Inflammatory macrophage treated with lipopolysaccharide for 1 hour (primary cell): ENCODE results near the gene DDB1.
A peak's percentile ranks its signal among the peaks of the same experiment; 100 is the strongest.

ENCODE experiments used
- DNase-seq, 2 donors: peaks; one replicate each; pipeline ENCODE4 v3.0.0-alpha.2; 2020 to 2022

Gene DDB1

DNA sequence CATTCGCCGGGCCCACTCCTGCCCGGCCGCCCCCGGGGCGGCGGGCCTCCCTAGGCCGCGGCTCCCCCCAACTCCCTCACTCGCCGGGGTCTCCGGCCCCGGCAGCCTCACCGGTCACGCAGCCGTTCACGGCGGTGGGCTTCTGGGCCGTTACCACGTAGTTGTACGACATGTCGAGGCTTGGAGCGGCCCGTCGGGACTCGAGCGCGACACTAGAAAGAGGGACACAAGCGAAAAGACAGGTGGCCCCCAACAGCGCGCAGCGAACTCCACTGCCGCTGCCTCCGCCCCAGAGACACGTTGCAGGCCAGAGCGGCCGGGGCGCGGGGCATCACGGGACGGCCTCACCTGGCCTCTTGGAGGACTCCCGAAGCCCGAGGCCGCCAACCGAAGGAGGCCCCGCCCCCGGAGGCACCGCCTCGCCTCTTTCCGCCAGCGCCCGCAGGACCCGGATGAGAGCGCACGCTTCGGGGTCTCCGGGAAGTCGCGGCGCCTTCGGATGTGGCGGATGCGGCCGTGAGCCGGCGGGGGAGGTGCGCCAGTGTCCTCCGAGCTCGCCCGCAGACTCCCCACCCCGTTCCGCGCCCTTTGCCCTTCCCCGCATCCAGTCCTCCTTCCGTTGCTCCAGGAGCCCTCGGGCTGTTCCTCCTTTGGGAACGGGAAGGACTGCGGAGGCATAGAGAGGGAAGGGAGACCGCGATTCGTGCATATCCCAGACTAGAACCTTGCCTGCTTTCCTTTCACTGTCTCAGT lies at the start of gene DDB1, which contains the start of gene TKFC:
TSS of gene DDB1 (minus strand) at position 309 of the 753 bp plus-strand sequence. CDS start at position 172, 137 bp downstream.
TSS of gene TKFC (plus strand) at position 432 of the 753 bp plus-strand sequence. CDS start 1,501 bp downstream, outside the sequence.
- peak; percentile 76 to 77 for DNase-seq

DNA sequence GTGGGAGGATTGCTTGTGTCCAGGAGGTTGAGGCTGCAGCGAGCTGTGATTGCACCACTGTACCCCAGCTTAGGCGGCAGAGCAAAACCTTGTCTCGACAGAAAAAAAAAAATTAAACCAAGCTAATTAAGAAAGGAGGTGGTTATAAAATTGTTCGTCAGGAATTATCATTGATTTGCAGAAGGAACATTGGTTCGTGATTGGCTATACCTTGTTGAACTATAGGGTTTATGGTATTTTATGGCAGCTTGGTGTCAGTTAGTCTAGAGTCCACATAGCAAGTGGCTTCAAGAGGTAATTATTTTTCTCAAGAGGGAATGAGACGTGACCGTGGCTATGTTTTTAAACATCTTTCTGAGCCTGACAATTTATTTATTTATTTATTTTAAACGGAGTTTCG lies 48.0 kb upstream of the DDB1 start:
- DNase-seq, result no peak

DNA sequence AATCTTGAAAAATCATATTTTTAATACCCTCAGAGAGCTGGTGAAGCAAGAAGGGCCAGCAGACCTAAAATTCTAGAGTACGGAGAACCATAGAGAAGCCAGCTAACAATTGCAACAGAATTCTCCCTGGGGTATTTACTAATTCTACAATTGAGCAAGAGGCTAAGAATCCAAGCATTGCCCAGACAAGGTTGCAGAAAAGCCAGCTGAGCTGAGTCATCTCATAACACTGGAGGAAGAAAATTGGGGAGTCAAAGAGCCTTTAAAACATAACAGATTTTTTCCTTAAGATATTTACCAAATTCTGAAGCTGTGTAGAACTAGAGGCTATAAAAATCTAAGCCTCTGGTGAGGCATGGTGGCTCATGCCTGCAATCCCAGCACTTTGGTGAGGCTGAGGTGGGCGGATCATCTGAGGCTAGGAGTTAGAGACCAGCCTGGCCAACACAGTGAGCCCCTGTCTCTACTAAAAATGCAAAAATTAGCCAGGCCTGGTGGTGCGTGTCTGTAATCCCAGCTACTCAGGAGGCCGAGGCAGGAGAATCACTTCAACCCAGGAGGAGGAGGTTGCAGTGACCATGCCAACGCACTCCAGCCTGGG lies 45.9 kb upstream of the DDB1 start:
- DNase-seq, result peak; percentile 94 to 95

DNA sequence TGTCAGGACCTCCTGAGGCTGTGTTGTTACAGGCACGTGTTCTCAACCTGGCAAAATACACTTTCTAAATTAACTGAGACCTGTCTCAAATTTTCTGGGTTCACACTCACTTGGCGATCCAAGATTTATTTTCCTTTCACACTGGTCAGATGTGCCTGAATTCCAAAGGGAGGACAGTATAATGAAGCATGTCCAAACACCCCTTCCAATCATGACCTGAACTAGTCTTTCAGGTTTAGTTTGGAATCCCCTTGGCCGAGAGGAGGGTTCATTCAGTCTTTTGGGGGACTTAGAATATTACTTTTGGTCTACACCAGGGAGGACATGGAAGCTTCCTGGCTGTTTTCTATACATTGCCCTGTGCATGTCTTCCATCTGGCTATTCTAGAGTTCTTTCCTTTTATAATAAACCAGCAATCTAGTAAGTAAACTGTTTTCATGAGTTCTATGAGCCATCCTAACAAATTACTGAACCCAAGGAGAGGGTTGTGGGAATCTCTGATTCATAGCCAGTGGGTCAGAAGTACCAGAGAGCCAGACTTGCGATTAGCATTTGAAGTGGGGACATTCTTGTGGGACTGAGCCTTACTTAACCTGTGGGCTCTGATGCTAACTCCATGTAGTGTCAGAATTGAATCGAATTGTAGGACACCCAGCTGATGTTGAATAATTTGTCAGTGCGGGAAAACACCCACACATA lies 44.7 kb upstream of the DDB1 start:
- no peak for DNase-seq

DNA sequence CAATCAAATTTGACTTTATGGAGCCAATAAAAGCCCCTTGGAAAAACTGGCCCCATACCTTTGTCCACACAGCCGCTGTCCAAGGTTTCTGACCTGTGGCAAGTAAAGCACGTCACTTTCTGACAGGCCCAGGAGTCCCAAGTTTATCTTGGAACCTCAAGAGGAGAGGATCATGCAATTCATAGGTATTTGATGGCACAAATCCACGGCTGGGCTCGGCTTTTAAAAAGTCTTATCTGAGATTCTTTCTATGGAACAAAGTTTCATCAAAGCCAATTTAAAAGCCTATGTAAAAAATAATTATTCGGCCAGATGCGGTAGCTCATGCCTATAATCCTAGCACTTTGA lies 42.8 kb upstream of the DDB1 start:
- DNase-seq, result no peak

DNA sequence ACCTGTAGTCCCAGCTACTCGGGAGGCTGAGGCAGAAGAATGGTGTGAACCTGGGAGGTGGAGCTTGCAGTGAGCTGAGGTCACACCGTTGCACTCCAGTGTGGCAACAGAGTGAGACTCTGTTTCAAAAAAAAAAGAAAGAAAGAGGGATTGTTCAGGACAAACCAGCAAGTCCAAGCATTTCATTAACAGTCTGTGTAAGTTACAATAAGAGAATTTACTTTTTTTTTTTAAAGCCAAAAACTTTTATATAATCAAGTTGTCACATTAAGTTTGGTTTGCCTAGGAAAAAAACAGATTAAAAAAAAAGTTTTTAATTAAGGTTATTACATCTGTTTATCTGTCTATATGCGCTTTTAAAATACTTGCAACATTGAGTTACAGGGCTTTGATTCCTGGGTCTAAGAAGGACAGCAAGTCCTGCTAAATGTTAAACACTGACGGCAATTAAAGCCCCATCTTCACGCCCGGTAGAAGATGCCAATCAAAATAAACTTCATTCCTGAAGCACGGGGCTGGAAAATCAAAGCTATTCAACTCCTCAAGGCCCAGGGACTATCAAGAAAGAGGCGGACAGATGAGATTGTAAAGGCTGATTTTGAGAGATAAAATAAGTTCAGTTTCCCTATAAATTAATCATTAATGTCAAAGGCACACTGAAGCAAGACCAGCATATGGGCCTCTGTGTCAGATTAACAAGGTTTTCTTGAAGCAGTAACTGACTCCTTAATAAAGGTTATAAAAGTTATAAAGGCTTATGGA lies 39.9 kb upstream of the DDB1 start:
- DNase-seq, result no peak

DNA sequence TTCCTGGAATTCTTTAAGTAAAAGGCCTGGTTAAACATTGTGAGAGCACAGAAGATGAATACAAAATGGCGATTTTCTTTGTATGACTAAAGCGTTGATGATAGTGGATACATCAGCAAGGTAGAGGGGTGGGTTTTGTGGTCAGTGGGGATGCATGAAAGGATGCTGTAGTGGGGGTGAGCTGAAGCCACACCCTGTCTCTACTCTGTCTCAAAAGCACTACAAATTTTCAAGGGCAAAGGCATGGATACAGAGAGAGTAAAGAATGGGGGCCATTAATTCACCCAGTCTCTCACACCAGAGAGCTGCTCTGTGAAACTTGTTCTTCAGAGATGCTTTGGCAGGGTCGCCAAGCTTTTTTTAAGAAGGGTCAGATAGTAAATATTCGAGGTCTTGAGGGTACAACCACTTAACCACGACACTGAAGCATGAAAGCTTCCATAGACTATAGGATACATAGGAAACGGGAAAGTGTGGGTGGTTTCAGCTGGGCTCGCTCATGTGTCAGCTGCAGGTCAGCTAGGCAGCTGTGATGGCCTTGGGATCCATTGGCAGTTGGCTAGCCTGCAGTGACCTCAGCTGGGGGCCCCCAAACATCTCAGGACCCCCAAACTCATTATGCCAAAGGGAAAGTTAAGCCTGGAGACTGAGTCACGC lies 37.6 kb upstream of the DDB1 start:
- no peak for DNase-seq

DNA sequence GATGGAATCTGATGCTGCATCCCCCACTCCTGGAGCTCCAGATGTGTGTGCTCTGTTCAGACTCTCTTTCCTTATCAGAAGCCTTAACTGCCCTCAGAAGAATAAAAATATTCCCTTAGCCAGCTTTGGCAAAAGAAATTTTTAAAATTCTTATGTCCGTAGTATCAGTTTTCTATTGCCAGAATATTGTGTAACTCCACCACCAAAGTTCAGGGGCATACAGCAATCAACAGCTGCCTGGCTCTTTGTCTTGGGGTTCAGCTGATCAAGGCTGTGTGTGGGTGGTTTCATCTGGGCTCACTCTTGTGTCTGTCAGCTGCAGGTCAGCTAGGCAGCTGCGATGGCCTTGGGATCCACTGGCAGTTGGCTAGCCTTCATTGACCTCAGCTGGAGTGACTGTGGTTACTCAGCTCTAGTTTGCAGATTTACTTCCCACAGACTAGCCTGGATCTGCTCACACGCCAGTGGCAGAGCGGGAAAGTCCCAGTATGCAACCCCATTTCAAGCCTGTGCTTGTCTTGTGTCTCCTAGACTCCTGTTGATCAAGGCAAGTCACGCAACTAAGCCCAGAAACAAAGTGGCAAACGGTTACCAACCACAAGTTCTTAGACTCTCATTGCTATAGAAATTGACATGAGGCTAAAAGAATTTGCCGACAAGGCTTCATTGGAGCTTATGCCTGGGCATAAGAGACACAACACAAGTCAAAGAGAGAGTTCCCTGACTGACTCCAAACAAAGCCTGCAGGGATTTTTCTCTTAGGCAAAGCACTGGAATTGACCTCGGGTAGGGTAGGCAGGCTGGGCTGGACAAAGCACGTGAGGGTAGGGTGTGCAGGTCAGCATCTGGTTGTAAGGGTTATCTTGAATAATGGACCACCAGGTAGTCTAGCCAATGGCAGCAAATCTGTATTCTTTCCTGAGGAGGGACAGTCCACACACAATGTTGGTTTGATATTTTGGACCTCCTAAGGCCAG lies 36.8 kb upstream of the DDB1 start:
- peak; percentile 73 to 99 for DNase-seq

DNA sequence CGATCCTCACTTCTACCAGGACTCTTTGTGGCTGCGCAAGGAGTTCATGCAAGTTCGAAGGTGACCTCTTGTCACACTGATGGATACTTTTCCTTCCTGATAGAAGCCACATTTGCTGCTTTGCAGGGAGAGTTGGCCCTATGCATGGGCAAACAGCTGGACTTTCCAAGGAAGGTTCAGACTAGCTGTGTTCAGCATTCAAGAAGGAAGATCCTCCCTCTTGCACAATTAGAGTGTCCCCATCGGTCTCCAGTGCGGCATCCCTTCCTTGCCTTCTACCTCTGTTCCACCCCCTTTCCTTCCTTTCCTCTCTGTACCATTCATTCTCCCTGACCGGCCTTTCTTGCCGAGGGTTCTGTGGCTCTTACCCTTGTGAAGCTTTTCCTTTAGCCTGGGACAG lies 35.7 kb upstream of the DDB1 start:
- DNase-seq, result peak in 1 of 2 donors; percentile 72

DNA sequence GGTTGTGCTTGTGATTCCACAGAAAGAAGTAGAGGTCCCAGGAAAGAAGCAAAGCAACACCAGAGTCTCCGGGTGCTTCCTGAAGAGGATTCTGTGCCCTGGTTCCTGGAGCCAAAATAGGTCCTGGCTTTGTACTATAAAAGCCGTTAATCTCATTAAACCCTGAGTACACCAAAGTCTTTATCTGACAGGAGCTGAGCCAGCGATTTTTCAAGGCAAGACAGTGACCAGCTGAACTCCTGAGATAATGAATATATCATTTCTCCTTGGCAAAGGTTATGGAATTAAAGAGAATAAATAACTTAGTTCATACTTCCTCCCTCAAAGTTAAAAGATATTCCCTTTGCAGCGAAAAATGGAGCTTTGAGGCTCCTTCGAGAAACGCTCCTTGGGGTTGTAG lies 34.5 kb upstream of the DDB1 start:
- no peak for DNase-seq

DNA sequence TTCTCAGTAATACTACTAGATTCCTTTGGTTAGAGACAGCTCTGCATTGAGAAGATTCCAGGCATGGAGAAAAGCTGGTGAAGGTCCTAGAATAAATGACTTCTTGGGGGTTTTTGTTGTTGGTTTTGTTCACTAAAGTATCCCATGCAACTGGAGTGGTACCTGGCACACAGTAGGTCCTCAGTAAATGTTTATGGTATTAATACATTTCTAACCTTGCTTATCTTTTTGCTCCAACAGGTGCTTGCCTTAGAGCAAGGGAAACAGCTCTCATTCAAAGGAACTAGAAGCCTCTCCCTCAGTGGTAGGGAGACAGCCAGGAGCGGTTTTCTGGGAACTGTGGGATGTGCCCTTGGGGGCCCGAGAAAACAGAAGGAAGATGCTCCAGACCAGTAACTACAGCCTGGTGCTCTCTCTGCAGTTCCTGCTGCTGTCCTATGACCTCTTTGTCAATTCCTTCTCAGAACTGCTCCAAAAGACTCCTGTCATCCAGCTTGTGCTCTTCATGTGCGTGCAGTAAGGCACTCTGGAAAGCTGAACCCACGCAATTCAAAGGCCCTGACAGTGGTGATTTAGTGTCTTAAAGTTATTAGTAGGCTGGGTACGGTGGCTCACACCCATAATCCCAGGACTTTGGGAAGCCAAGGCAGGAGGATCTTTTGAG lies 31.2 kb upstream of the DDB1 start:
- DNase-seq, result no peak

DNA sequence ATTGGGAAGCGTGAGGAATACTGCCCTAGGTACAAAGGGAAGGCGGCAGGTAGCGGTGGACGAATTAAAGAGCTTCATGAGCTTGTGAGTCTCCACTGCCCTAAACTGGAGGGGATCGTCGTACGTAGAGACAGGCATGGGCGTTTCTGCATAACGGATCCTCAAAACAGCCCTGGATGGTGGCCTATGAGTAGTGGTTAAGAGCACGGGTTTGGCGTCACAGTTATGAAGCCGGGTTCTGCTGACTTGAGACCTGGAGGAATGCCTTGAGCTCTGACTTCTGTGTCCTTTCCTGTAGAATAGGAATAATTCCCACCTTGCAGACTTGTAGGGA lies 29.6 kb upstream of the DDB1 start:
- DNase-seq, result peak in 1 of 2 donors; percentile 39

DNA sequence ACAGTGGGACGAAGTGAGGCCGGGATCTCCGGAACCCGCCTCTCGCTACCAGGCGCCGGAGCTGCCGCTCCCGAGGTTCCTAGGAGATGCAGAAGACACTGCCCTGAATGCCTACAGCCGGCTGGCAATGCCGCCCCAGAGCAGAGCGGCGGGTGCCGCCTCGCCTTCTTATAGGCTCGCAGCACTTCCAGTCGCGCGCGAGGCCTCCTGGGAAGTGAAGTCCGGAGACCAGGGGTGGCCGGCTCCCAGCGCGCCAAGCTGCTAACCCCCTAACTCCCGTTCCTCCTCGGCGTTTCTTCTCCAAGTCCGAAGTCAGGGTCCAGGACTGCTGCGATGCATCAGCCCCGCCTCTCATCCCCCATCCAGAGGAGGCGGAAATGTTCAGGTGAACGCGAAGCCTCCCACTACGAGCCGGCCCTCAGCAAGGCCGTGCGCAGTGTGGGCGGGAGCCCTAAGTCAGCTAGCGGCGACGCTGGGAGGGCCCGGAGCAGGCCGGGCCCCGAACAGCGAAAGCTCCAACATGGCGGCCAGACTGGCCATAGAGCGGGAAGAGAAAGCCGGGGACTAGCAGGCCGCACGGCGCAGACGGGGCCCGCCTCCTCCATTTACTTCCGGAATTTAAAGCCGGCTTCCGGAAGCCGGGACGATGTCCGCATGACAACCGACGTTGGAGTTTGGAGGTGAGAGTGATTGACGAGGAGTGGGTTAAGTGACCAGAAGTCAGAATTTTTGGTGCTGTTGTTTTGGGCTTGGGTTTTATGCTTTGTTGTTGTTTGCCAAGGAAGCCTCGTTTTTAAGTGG lies 29.0 kb upstream of the DDB1 start, which contains the start of the genes CYB561A3 and TMEM138:
TSS of gene CYB561A3 (minus strand) at position 142 of the 801 bp plus-strand sequence. CDS start 5,169 bp downstream, outside the sequence.
TSS of gene TMEM138 (plus strand) at position 634 of the 801 bp plus-strand sequence. CDS start 2,017 bp downstream, outside the sequence.
- peak; percentile 95 to 99 for DNase-seq

DNA sequence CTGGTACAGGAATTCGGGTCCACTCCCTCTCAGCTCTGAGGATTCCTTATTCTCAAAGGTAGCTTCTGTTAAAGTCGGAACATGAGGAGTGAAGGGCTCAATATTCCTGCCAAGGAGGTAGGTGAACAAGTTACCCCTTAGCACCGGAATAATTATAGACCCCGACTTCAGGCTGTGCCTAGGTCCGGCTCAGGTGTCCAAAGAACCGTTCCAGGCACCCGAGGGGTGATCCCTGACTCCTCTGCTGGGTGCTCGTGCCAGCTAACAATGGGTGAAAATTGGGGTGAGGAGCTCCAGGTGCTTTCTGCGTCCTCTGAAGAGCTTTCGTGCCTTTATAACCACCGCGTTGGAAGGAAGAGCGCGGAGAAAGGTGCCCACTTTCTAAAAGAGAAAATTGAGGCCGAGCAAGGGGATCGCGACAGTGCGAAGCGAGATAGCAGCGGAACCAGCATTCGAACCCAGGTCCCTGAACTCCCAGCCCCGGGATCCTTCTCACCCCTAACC lies 28.4 kb upstream of the DDB1 start:
- no peak for DNase-seq

DNA sequence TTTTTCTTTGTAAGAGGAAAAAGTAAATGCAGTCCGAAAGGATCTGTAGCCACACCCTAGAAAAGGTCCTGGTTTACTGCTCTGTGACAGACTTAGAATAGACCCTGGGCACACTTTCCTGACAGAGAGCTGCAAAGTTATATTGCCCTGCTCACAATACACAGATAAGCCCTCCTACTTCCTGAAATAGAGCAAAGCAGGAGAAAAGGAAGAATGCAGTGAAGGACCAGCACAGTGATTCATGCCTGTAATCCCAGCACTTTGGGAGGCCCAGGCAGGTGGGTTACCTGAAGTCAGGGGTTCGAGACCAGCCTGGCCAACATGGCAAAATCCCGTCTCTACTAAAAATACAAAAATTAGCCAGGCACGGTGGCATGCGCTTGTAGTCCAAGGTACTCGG lies 26.6 kb upstream of the DDB1 start:
- no peak for DNase-seq

DNA sequence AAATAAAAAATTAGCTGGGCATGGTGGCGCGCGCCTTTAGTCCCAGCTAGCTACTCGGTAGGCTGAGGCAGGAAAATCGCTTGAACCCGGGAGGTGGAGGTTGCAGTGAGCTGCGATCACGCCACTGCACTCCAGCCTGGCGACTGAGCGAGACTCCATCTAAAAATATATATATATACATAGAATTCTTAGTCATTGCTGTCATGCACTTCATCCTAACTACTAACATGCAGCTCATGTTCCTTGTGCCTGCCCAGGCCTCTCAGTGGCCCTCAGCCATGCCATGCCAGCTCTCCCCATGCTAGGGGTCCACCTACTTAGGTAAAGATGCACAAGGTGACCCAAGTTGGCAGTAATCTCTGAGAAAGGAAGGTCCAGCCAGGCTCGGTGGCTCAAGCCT lies 25.7 kb upstream of the DDB1 start:
- DNase-seq, result no peak

DNA sequence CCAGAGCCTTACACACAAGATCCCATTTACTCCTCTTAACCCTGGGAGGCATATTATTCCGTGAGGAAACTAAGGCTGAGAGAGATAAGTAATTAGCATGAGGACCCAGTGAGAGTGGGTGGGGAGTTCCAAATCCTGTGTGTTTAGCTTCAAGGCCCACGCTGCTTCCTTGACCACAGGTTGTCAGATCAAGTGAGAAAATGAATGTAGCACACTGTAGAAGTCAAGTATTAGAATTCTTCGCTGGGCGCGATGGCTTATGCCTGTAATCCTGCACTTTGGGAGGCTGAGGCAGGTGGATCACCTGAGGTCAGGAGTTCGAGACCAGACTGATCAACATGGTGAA lies 25.0 kb upstream of the DDB1 start:
- DNase-seq, result peak in 1 of 2 donors; percentile 67

DNA sequence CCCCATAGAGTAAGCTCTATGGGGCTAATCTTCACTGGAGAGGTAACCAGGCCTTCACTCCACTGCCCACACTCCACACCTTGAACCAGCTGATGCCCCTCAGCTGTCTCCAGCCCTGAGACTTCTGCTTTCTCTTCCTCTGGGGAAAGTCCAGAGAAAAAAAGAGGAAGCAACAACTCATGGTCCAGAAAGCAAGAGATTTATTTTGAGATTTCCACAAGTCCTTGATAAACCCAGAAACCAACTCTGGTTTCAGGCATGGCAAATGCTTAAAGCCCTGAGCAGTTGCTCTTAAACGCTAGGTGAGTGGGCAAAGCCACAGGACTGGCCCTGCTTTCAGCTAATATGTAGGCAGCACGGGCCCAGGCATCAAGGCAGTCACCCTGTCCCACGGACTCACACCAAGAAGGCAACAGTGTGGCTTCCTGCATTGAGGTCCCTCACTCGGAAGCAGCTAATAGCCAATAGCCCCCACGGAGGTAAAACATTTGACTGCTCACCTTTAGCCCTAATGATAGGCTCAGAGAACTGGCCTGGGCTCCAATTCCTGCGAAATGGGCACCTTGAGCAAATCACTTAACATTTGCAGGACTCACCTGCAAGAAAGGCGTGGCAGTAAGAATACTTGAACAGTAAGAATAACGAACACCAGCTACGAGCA lies 24.5 kb upstream of the DDB1 start:
- peak; percentile 78 to 90 for DNase-seq

DNA sequence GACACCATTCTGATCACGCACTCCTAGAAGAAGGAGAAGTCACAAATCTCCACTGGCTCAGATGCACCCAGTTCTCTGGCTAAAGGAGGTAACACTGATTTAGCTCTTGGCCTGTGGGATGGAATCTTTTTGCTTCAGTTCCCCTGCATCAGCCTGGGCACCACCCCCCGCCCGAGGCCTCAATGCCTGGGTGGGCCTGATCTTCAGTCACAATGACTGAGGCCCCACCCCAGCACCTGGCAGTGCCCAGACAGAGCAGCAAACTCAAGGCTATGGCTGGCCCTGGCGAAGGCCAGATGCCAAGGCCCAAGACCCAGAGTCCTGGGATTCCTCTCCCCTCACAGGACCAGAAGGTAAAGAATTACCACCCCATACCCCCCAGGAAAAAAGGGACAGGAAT lies 23.8 kb upstream of the DDB1 start:
- DNase-seq, result no peak
